Activated T-helper 17 cell treated with anti-CD3 and anti-CD28 coated beads, Interleukin-2, amount 50 U/mL, for 72 hours (primary cell): ENCODE measurements around the gene HNF1A. TPM values are rescaled to one million over a fixed set of nuclear protein-coding genes. Genes with fewer than 3 reads are reported as not detected.

Source experiments
- ATAC-seq: fragments of 150-1000 bp; cut with Tn5 transposase; replicated peaks from 2 replicates; pipeline ENCODE4 v1.10.0; 2021; ENCODE audit warnings: mild to moderate bottlenecking, moderate library complexity
- H3K27ac Mint-ChIP-seq: one replicate; pipeline ENCODE4 v1.8.0; 2022; ENCODE audit warnings: mixed read lengths
- H3K27me3 Mint-ChIP-seq: one replicate; pipeline ENCODE4 v1.8.0; 2022; ENCODE audit warnings: mixed read lengths
- H3K36me3 Mint-ChIP-seq: one replicate; pipeline ENCODE4 v1.8.0; 2022; ENCODE audit warnings: low read depth, mild to moderate bottlenecking, mixed read lengths
- H3K4me1 Mint-ChIP-seq: one replicate; pipeline ENCODE4 v1.8.0; 2022; ENCODE audit warnings: mixed read lengths
- H3K4me3 Mint-ChIP-seq: one replicate; pipeline ENCODE4 v1.8.0; 2022; ENCODE audit warnings: mild to moderate bottlenecking, mixed read lengths
- H3K9me3 Mint-ChIP-seq: one replicate; pipeline ENCODE4 v1.8.0; 2022; ENCODE audit warnings: mixed read lengths
- total RNA-seq, 2 donors: library from RNA; stranded (reverse); gene quantifications; one replicate each; pipeline ENCODE4 v1.2.3, GENCODE V29; 2022

The HNF1A gene
- total RNA-seq, 2 donors from 2014 or later, result not detected

- no peak overlapping the region for H3K4me3 Mint-ChIP-seq
- peaks cover 2% of the 10 kb centered on the region for H3K4me1 Mint-ChIP-seq
- no peak for ATAC-seq
- no peaks in the 10 kb centered on the region for H3K36me3 Mint-ChIP-seq
- no peaks in the 10 kb centered on the region for H3K9me3 Mint-ChIP-seq
- peaks cover 8% of the 10 kb centered on the region for H3K27me3 Mint-ChIP-seq
- no peak overlapping the region for H3K27ac Mint-ChIP-seq
Observed at GRCh38 chr12:120989687-120990086, 11.3 kb downstream of the HNF1A start.

- peaks cover 4% of the 10 kb centered on the region for H3K4me1 Mint-ChIP-seq
- no peak overlapping the region for H3K4me3 Mint-ChIP-seq
- no peak for ATAC-seq
- H3K27ac Mint-ChIP-seq, result no peak overlapping the region
- peaks cover 17% of the 10 kb centered on the region for H3K27me3 Mint-ChIP-seq
- no peaks in the 10 kb centered on the region for H3K9me3 Mint-ChIP-seq
- no peaks in the 10 kb centered on the region for H3K36me3 Mint-ChIP-seq
Observed at GRCh38 chr12:120990487-120991055, 12.2 kb downstream of the HNF1A start.

GRCh38 chr12:120991965-120992364, 13.6 kb downstream of the HNF1A start:
- Mint-ChIP-seq H3K27me3 (peaks cover 20% of the 10 kb centered on the region), H3K4me1 (peaks cover 4% of the 10 kb centered on the region), H3K27ac (no peak overlapping the region), H3K36me3 (no peaks in the 10 kb centered on the region), H3K9me3 (no peaks in the 10 kb centered on the region), H3K4me3 (no peak overlapping the region)
- no peak for ATAC-seq

GRCh38 chr12:120992989-120993388, 14.6 kb downstream of the HNF1A start:
- ATAC-seq, result no peak
- H3K27me3 Mint-ChIP-seq, result peaks cover 20% of the 10 kb centered on the region
- no peaks in the 10 kb centered on the region for H3K36me3 Mint-ChIP-seq

GRCh38 chr12:120993496-120993895, 15.2 kb downstream of the HNF1A start:
- Mint-ChIP-seq H3K36me3 (no peaks in the 10 kb centered on the region), H3K4me1 (peaks cover 4% of the 10 kb centered on the region), H3K27ac (no peak overlapping the region), H3K27me3 (peaks cover 20% of the 10 kb centered on the region), H3K9me3 (no peaks in the 10 kb centered on the region), H3K4me3 (no peak overlapping the region)
- ATAC-seq, result no peak

More at GRCh38 chr12:120992989-120993388, 14.6 kb downstream of the HNF1A start:
- Mint-ChIP-seq H3K4me3 (no peak overlapping the region), H3K9me3 (no peaks in the 10 kb centered on the region), H3K4me1 (peaks cover 4% of the 10 kb centered on the region), H3K27ac (no peak overlapping the region)

GRCh38 chr12:120994059-120994458, 15.7 kb downstream of the HNF1A start:
- no peak overlapping the region for H3K27ac Mint-ChIP-seq

GRCh38 chr12:120994589-120995337, 16.4 kb downstream of the HNF1A start:
- Mint-ChIP-seq H3K36me3 (no peaks in the 10 kb centered on the region), H3K4me3 (no peak overlapping the region), H3K9me3 (no peaks in the 10 kb centered on the region), H3K27me3 (peaks cover 20% of the 10 kb centered on the region), H3K27ac (no peak overlapping the region), H3K4me1 (peaks cover 4% of the 10 kb centered on the region)
- ATAC-seq, result no peak

More at GRCh38 chr12:120994059-120994458, 15.7 kb downstream of the HNF1A start:
- H3K9me3 Mint-ChIP-seq, result no peaks in the 10 kb centered on the region
- no peak overlapping the region for H3K4me3 Mint-ChIP-seq
- peaks cover 20% of the 10 kb centered on the region for H3K27me3 Mint-ChIP-seq
- no peak for ATAC-seq
- no peaks in the 10 kb centered on the region for H3K36me3 Mint-ChIP-seq
- H3K4me1 Mint-ChIP-seq, result peaks cover 4% of the 10 kb centered on the region

GRCh38 chr12:120996133-120996746, 17.9 kb downstream of the HNF1A start:
- no peak overlapping the region for H3K27ac Mint-ChIP-seq
- no peak for ATAC-seq

GRCh38 chr12:120997448-120997847, 19.1 kb downstream of the HNF1A start:
- H3K27ac Mint-ChIP-seq, result no peak overlapping the region
- peaks cover 20% of the 10 kb centered on the region for H3K27me3 Mint-ChIP-seq
- ATAC-seq, result no peak
- H3K36me3 Mint-ChIP-seq, result peaks cover 7% of the 10 kb centered on the region
- no peak overlapping the region for H3K4me3 Mint-ChIP-seq
- H3K4me1 Mint-ChIP-seq, result peaks cover 4% of the 10 kb centered on the region
- no peaks in the 10 kb centered on the region for H3K9me3 Mint-ChIP-seq

More at GRCh38 chr12:120996133-120996746, 17.9 kb downstream of the HNF1A start:
- peaks cover 4% of the 10 kb centered on the region for H3K4me1 Mint-ChIP-seq
- H3K4me3 Mint-ChIP-seq, result no peak overlapping the region
- H3K9me3 Mint-ChIP-seq, result no peaks in the 10 kb centered on the region
- H3K36me3 Mint-ChIP-seq, result no peaks in the 10 kb centered on the region
- peaks cover 20% of the 10 kb centered on the region for H3K27me3 Mint-ChIP-seq

- Mint-ChIP-seq H3K9me3 (no peaks in the 10 kb centered on the region), H3K4me3 (no peak overlapping the region), H3K27ac (no peak overlapping the region), H3K36me3 (peaks cover 17% of the 10 kb centered on the region), H3K4me1 (peaks cover 4% of the 10 kb centered on the region), H3K27me3 (peaks cover 15% of the 10 kb centered on the region)
- ATAC-seq, result no peak
Observed at GRCh38 chr12:120998435-120998834, 20.1 kb downstream of the HNF1A start.

- H3K9me3 Mint-ChIP-seq, result no peaks in the 10 kb centered on the region
- peaks cover 4% of the 10 kb centered on the region for H3K4me1 Mint-ChIP-seq
- peaks cover 14% of the 10 kb centered on the region for H3K27me3 Mint-ChIP-seq
- no peak overlapping the region for H3K4me3 Mint-ChIP-seq
- peaks cover 28% of the 10 kb centered on the region for H3K36me3 Mint-ChIP-seq
- no peak overlapping the region for H3K27ac Mint-ChIP-seq
- no peak for ATAC-seq
Observed at GRCh38 chr12:120999191-121000120, 21.1 kb downstream of the HNF1A start.

- no peak for ATAC-seq
- H3K27ac Mint-ChIP-seq, result no peak overlapping the region
- H3K4me1 Mint-ChIP-seq, result no peaks in the 10 kb centered on the region
- no peaks in the 10 kb centered on the region for H3K9me3 Mint-ChIP-seq
- H3K36me3 Mint-ChIP-seq, result peaks cover 38% of the 10 kb centered on the region
- H3K27me3 Mint-ChIP-seq, result peaks cover 3% of the 10 kb centered on the region
- no peak overlapping the region for H3K4me3 Mint-ChIP-seq
Observed at GRCh38 chr12:121000530-121000929, 22.2 kb downstream of the HNF1A start.

- H3K27me3 Mint-ChIP-seq, result no peaks in the 10 kb centered on the region
- peaks cover 44% of the 10 kb centered on the region for H3K36me3 Mint-ChIP-seq
- H3K4me3 Mint-ChIP-seq, result no peak overlapping the region
- H3K27ac Mint-ChIP-seq, result no peak overlapping the region
- no peaks in the 10 kb centered on the region for H3K9me3 Mint-ChIP-seq
- no peaks in the 10 kb centered on the region for H3K4me1 Mint-ChIP-seq
- no peak for ATAC-seq
Observed at GRCh38 chr12:121001060-121001459, 22.7 kb downstream of the HNF1A start.

- Mint-ChIP-seq H3K9me3 (no peaks in the 10 kb centered on the region), H3K4me1 (no peaks in the 10 kb centered on the region), H3K36me3 (peaks cover 50% of the 10 kb centered on the region), H3K4me3 (no peak overlapping the region), H3K27ac (no peak overlapping the region), H3K27me3 (no peaks in the 10 kb centered on the region)
- no peak for ATAC-seq
Observed at GRCh38 chr12:121001841-121002483, 23.6 kb downstream of the HNF1A start.
